ENCODE results near the gene TMEM120A.

The TMEM120A gene

DNA sequence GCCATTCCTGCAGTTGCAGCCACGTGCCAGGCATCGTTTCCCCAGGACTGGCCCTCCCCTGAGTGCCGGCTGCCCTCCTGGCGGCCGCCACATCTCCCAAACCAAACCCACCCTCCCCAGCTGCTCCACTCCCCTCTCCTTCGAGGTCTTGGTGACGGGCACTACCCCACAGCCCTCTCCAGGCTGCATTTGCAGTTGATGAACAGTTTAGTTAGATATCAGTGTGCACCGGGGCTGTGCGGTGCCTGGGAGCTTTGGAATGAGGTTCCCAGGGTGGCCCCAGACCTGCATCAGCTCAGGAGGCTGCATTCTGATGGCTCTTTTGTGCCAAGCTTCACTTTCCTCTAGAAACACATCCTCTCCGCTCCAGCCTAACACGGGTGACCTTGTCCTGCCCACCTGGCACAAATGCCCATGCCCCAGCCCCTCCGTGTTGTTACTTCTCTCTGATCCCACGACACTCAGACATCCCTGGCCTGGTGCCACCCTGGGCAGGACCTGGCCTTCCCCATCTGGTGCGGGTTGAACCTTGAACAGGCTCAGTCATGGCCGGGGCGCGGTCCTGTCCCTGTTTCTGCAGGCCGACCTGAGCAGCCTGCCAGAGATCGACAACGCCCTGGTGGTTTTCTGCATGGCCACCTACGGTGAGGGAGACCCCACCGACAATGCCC, 14.5 kb downstream of the TMEM120A start:
- no peak for DNase-seq

DNA sequence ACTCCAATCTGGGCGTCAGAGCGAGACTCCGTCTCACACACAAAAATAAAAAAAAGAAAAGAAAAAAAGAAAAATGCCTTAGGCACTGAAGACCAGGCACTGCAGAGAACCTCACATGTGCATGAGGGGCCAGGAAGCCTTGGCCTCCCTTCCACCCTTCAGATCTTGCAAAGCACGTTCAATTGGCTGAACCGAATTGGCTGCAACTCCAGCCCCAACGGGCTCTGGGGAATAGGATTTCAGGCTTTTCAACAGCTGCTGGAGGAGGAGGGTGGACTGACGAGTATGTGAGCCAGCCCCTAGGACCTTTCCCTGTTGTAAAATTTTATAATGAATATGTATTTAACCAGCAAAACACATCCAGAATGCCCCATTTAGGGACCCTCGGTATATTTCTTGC, 16.7 kb downstream of the TMEM120A start:
- DNase-seq: no peak

DNA sequence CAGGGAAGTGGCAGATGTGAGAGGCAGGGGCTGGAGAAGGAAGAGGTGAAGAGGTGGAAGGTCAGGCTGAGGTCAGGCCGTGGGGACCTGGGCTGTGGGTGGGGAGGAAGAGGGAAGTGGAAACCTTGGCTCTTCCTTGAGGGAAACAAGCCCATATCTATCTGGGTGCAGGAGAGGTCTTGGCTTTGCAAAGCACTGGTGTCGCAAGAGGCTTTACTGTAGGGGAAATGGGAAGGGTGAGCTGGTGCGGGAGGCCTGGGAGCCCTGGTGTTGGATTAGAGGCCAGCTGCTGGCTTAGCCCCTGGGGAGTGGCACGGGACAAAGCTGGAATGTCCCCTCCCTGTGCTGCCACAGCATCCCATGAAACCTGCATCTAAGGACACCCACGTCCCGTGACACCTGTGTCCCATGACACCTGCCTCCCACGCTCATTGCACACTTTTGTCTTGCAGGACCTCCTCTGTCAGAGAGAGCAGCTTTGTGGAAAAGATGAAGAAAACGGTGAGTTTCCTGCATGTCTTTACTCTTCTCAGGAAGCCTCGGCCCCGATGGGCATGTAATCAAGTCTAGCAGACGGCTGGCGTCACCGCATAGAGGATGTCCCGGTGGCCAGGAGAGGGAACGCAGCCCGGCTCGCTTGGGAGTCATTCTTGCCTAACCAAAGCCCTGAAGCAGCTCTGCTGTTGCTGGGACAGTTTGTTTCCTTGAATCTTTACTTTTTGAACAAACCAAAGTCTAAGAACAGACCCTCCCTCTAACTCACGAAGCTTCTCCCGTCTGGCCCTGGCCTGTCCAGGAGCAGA, 22.2 kb downstream of the TMEM120A start:
- DNase-seq: no peak

DNA sequence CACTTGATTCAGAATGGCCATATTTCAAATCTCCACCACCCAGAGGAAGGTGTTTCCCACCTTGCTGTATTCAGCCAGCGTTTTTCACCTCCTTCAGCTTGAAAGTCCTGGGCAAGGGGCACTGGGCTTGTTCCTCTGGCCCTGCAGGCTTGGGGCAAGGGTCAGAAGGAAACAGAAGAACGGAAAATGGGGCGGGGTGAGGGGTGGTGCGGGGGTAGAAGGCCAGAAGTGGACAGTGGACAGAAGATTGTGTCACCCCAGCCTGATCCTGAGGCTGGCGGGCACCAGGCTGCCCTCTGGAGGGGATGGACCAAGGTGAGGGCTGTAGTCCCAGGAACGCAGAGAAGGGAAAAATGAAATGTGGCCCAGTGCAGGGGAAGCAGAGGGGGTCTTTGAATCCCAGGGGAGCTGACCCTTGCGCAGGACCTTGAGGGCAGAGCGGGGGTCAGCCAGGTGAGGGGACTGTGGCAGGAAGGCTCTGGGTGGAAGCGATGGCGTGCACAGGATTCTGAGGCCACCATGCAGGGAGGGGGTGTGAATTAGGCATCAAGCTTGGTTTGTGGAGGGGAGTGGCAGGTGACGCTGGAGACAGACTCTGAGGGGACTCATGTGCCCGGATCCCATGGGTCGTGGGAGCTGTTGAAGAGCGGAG, 23.0 kb downstream of the TMEM120A start:
- DNase-seq: no peak

DNA sequence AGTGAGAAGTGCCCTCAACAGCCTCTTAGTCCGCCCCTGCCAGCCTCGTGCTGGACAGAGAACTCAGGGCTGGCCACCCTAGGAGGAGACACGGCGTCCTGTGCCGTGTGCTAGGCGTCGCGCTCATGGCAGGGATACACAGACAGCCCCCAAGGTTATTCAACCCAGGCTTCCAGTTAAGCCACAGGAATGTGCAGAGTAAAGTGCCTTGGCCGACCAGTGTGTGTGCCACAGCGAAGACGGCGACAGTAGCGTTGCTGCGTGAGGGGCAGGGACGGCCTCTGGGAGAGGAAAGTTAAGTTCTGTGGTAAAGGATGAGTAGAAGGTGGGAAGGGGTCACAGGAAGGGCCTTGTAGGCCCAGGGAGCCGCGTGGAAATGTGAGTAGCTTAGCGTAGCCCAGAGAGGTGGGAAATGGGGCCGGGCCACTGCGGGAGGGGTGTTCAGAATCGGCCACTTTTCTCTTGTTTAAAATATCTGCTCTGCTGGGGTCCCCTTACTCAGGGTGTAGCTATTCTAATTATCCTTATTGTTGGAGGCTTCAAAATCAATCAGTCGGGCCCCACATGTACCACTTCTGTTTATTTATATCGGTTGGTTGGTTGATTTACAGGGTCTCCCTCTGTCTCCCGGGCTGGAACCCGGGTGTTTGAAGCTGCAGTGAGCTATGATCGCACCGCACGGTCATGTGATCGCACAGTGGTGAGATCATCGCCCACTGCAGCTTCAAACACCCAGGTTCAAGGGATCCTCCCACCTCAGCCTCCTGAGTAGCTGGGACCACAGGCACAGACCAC, 24.5 kb downstream of the TMEM120A start:
- DNase-seq: no peak

DNA sequence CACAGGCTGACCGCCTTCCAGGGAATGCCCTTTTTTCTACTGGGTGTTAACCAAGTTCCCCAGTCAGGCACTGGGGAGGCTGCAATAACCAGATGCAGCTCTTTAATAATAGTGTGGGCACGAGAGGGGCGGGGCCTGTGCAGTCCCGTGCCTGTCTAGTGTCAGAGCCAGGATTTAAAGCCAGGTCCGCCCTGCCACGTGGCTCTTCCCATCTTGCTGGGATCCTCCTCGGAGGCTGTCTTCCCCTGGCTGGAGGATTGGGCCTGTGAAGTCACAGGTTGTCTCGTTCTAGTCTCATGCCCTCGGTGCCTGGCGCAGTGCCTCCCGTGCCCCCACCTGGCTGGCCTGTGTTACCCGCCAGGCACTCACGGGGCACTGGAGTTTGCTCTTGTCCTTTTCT, 25.2 kb downstream of the TMEM120A start:
- no peak for DNase-seq

DNA sequence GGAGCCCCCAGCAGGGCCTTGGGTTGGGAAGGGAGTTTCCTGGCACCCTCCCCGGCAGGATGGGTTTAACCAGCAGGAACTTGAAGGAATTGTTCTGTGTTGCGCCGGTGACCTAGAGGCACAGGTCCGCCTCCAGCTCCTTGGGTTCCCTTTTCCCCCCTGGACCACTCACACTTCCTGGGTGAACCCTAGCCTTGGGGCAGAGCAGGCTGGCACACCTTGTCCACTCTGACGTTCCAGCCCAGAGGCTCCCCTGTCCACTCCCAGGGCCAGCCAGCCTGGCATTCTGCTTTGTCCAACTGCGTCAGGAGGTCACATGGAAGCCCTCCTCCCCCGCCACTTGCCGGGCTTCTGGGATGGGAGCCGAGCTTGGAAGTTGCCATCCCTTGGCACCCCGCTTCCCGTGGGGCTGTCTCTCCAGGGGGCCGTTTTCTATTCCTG, 25.8 kb downstream of the TMEM120A start:
- DNase-seq: no peak

DNA sequence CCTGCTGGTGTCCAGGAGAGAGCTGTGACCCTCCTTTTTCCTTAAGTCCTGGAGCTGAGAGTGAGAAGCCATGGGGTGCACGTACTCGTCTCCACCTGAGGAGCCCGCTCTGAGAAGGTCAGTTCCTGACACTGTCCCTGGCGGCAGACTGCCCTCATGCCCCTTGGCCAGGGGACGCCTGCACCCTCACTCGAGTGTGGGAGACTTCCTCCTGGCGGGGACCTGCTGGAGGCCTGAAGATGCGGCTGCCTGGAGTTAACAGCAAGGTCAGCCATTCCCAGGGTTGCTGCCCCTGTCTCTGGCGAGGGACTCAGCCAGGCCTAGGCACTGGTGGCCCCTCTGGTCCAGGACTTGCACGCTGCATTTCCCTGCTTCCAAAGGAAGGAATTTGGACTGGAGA, 26.4 kb downstream of the TMEM120A start:
- no peak for DNase-seq

DNA sequence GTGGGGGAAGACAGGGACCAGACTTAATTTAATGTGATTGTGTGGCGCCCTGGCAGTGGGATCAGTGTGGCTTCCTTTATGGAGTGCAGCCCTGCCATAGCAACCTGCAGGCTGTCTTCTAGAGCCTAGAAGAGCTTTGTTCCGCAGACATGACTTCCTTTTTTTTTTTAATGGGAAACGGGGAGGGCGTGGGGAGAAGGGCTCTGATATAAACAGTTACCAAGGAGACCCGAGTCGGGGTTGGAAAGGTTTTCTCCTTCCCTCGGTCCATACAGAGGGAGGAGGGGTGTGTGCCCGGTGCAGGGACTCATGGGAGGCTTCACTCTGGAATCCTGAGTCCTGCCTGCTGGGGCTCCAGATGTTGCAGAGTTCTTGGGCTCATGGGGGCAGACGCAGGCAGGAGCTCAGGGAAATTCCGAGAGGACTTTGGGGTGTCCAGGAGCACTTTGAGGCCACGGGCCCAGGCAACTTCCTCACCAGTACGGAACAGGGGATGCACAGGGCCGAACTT, 26.9 kb downstream of the TMEM120A start:
- no peak for DNase-seq

DNA sequence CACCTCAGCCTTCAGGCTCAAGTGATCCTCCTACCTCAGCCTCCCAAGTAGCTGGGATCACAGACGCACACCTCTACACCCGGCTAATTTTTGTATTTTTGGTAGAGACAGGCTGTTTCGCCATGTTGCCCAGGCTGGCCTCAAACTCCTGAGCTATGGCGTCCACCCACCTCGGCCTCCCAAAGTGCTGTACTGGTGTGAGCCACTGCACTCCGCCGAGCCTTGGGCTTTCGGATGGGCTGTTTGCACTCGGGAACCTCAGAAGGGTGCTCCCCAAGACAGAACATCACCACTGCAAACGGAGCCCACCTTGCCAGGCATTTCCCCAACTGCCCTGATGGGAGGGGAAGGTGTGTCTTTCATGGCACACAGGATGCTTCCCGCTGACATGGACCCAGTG, 27.3 kb downstream of the TMEM120A start:
- DNase-seq: no peak

DNA sequence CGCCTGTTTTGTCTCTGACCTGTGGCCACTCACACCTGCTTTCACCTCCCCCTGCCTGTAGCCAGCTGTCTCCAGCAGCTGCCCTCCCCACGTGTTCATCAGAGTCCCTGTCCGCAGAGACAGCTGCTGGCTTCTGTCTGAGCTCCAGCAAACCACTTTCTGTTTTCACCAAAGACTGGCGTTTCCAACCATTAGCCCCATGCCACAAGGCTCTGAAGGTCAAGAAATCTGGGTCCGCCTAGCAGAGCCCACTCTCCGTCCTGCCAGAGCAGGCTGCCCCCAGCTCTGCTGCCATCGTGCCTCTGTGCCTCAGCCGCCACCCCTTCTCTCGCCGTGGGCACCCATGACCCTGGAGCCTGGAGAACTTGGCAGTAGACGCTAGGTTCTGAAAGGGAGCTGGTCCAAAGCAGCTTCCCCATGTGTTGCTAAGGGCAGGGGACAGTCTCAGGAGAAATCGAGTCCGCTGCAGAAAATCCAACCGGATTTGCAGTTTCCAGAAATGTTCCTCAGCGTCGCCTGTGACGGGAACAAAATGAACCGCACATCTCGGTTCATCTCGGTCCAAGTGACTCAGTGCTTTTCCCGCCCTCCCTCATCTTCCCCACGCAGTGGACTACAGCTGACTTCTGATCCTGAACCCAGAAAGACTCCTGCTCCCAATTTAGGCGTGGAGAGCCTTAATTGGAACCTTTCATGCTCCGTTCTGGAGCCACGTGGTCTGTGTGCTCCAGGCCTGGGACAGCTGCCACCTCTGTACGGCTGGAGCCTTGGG, 28.0 kb downstream of the TMEM120A start:
- DNase-seq: no peak

DNA sequence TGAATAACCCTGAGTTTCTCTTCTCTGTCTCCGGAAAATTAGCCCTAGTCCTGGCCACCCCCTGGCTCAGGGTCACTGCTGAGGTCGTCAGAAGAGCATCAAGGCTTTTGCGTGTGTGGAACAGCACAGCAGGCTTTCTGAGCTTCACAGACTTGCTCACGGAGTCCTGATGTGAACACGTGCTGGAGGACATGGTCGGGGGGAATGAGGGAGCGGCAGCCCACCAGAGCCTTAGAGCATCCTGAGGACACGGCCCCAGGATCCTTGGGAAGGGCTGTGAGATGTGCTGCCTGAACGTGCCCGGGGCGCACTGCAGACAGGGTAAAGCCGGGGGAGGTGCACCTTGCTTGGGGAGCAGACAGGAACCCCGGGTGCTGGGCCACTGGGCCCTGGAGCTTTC, 28.8 kb downstream of the TMEM120A start:
- no peak for DNase-seq

DNA sequence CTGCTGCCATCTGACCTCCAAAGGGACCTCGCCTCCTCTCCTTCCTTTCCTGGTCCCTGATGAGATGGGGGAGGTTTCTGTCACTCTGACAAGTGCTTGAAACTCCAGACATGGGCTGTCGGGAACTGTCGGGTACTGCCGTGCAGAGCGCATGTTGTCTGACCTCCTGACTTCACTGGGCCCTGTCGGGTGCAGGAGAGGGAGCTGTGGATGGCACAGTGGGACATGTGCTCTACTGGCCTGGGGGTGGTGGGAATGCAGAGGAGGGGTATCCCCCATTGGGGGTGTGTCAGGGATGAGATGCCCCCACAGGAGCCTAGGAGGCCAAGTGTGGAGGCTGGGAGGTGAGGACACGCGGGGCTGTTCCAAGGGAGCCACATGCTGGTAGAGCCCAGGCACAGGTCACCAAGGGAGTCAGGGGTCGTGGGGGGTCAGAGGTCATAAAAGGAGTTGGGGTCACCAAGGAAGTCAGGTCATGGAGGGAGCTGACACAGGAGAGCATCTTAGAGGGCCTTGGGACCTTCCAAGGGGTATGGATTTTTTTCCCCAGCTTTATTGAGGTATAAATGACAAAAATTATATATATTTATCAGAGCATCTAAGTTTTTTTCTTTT, 30.9 kb downstream of the TMEM120A start:
- no peak for DNase-seq

DNA sequence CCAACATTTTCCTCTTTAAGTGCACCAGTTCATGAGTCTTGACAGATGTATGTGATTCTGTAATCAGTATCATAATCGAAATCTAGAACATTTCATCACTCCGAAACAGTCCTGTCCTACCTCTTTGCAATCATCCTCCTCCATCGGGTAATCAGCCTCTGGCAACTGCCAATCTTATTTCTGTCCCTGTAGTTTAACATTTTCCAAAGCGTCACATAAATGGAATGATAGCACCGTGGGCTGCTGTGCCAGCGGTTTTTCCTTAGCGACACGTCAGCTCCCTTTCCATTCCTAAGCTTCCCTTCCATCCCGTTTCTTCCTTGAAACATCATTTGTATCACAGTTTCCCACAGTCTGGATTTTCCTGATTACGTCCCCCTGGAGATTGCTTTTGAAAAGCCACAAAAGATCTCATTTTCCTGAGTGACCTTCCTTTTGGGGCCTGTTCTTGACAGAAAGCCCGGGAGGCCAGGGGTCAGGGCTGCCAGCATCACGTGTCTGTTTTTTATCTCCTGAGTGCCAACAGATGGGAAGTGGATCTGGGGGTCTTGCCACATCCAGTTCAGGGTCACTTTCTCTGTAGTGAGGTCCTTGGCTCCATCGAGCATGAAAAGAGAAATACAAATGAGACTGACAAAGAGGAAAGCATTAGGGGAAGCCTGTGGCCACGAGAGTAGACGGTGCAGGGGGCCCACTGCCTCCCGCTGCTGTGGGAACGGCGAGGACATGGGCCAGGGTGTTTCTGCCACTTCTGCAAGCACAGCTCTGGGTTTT, 31.6 kb downstream of the TMEM120A start:
- DNase-seq: no peak

DNA sequence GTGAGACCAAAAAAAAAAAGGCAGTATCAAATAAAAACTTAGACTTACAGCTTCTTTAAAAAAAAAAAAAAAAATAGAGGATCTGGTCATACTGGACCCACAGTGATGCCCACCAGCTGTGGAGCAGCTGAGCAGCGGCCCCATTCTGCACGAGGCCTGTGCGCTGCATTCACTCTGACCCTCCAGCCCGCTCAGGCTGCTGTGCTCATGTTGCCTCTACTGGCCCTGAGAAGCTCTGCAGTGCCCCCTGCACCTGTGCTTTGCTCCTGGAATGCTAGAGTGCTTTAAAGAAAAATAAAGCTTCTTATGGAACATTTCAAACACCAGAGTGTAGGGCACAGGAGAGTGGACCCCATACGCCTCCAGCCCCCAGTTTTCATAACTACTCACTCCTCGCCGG, 33.2 kb downstream of the TMEM120A start:
- DNase-seq: no peak

DNA sequence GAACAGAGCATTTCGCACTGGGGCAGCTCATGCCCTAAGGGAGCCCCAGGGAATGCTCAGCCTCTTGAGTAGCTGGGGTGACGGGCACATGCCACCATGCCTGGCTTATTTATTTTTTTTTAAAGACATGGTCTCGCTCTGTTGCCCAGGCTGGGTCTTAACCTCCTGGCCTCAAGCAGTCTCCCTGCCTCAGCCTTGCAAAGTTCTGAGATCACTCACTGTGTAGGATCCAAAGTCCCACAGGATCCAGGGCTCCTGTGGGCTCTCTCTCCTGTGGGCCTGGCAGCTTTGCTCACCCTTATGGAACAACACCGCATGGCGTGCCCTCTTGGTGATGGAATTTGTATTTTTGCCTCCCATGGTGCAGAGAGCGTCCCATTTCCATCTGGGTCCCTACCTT, 34.0 kb downstream of the TMEM120A start:
- DNase-seq: no peak

DNA sequence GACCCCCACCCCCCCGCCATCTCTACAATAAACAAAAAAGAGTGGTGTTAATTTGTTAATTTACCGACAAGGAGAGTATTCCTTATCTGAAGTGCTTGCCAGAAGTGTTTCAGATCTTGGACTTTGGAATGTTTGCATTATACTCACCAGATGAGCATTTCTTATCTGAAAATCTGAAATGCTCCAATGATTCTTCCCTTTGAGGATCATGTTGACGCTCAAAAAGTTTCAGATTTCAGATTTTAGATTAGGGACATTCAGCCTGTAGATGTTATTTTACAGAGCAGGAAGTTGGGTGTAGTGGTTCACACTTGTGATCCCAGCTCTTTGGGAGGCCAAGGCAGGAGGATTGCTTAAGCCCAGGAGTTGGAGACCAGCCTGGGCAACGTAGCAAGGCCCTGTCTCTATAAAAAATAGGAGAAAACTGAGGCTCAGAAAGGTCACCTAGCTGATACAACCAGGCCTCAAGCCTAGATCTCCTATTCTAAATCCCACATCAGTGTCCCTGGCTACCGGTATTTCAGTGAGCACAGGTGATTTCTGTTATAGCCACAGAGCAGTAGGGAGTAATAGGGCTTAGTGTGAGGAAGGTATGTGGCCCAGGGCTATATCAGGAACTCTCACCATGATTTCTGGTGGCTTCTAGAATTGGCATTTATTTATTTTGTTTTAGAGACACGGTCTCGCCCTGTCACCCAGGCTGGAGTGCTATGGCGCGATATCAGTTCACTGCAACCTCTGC, 35.4 kb downstream of the TMEM120A start:
- DNase-seq: no peak

DNA sequence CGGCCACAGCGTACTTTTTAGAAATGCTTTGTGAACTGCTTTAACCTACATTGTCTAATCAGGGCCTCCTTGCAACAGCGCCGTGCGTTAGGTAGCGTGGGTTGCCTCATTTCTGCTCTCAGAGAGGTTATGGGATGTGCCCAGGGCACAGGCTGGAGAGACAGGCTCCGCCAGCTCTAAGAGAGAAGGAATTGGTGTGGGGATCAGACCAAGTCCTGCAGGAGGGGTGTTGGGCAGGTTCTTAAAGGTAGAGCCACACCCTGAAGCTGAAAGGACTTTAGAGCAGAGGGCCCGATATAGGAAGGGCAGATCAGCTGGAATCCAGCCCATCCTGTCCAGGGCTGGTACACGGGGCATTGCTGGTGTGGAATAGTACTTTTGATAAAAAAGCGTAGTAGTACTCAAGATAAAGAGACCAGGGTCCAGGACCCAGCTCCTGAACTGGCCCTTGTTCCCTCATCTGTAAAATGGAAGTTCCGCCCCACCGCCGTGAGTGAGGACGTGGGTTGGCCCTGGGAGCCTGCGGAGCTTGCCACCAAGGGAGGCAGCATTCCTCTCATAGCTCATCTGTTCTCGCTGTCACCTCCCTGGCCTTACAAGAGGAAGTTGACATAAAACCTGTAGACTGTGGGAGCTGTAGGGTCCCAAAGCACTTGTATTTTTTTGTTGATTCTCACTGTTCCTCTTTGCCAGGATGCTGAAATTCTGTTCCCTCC, 37.2 kb downstream of the TMEM120A start:
- no peak for DNase-seq

DNA sequence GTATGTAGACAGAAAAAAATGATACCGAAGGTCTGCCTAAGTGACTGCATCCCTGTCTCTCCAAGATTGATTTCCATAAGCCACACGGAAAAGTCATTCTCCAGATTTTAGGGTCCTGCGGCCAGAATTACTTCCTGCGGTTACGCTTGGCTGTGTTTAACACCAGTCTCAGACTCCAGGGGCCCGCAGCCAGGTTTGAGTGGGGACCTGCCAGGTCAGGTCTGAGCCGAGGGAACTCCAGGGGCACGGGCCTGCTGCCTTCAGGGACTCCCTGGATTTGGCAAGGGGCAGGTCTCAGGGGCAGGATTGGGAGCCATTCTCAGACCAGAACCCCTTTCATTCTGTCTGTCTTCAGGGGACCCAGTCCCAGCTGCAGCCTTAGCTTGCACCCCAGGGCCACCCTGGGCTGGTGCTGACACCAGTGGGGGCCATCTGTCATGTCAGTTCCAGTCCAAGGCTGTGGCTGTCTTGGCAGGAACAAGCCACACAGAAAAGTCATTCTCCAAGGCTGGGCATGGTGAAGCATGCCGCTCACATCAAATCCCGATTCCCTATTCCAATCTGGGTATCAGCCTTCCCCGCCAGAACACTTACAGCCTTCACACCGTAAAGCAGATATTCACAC, 39.0 kb downstream of the TMEM120A start:
- DNase-seq: no peak
